ENCODE data around the gene KREMEN2.

The KREMEN2 gene

DNA sequence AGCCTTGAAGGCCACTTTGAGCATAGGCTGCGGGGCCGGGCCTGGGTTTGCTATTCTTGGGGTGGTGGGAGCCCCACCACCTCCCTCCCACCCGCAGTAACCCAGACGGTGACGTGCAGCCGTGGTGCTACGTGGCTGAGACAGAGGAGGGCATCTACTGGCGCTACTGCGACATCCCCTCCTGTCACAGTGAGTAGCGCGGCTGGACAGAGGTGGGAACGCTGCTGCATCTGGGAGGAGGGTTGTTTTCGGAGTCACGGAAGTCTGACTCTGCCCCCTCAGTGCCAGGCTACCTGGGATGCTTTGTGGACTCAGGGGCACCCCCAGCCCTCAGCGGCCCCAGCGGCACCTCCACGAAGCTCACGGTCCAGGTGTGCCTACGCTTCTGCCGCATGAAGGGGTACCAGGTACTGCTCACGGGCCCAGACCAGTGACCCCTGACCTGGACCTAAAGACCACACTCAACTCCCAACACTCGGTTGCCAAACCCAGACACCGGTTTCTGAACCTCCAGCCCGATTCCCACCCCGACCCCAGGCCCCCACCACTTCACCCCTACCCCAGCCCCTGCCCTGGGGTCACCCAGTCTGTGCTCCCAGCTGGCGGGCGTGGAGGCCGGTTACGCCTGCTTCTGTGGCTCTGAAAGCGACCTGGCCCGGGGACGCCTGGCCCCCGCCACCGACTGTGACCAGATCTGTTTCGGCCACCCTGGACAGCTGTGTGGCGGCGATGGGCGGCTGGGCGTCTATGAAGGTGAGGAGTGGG, 2.1 kb downstream of the KREMEN2 start:
- no peak for DNase-seq

DNA sequence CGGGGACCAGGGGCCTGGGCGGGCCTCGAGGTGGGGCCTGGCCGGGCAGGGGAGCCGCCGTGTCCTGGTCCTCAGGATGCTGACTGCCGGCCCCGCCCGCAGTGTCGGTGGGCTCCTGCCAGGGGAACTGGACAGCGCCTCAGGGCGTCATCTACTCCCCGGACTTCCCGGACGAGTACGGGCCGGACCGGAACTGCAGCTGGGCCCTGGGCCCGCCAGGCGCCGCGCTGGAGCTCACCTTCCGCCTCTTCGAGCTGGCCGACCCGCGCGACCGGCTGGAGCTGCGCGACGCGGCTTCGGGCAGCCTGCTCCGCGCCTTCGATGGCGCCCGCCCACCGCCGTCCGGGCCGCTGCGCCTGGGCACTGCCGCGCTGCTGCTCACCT, 2.7 kb downstream of the KREMEN2 start:
- DNase-seq, result no peak

DNA sequence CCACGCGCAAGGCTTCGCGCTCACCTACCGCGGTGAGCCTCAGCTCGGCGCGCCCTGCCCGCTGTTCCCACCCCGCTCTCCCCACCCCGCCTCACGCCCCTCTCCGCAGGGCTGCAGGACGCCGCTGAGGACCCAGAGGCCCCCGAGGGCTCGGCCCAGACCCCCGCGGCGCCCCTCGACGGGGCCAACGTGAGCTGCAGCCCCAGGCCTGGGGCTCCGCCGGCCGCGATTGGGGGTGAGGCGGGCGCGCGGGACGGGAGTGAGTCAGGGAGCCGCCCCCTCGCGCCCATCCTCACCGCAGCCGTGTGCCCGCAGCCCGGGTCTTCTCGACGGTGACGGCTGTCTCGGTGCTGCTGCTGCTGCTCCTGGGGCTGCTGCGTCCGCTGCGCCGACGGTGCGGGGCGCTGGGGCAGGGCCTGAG, 3.1 kb downstream of the KREMEN2 start:
- no peak for DNase-seq

DNA sequence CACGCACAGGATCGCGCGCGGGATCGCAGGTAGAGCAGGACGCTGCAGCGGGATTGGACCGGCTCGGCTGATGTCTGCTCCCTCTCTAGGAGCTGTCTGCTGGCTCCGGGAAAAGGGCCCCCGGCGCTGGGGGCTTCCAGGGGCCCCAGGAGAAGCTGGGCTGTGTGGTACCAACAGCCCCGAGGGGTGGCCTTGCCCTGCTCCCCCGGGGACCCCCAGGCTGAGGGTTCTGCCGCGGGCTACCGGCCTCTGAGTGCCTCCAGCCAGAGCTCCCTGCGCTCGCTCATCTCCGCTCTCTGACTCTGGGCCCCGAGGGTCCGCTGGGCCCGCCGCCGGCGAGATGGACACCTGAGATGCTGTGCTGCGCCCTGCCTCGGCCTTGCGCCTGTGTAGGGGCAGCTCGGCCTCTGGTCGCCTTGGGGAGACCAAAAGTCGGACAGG, 3.7 kb downstream of the KREMEN2 start:
- DNase-seq, result no peak

DNA sequence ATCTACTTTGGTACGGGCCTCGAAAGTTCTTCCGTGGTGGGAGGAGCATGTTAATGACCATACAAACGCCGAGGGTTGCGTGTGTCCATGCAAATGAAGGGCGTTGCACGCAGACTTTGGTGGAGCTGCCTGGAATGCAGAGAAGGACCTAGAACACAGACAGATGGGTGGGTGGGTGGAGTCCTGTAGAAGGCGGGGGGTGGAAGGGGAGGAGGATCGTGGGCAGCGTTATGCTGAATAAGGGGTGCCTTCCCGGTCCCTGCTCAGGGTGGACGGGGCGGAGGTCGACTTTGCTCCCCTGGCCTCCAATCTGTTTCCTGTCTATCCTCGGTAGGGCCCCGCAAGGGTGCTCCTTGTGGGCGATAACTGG, 4.3 kb downstream of the KREMEN2 start:
- DNase-seq, result no peak

DNA sequence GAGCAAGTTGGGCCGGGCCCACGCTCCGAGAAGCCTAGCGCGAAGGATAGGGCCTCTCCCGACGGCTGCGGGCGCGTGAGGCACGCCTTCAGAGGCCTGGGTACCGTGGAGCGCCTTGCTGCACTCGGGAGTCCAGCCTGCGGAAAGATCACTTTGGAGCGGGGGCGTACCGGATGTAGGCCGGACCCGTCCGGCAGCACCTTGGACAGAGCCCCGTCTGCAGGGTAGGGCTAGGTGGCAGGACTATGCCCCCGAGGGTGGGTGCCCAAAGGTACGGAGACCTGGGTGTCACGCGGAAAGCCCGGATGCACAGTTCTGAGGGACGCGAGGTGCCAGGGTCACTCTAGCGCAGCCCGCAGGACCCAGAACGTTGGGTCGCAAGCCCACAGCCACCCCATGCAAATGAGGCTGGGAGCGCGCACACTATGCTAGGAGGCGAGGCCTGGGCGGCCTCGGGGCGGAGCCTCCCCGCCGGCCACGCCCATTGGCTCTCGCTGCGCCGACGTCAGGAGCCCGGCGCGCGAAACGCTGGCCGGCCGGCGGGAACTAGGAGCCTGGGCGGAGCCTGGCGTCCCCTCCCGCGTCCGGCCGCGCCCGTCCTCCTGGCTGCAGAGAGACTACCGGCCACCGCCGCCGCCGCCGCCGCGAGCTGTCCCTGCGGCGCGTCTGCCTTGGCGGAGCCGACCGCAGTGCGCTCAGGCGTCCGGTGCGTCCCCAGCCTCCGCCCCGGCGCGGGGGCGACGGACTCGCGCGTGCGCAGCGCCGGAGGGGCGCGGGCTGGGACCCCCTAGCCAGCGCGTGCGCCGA, 4.9 kb downstream of the KREMEN2 start, which contains the start of gene PAQR4:
Gene PAQR4, plus strand, starts transcription at position 611 of the 807 bp plus-strand sequence. CDS start 327 bp downstream, outside the sequence.
- DNase-seq, result peak; percentile 88

DNA sequence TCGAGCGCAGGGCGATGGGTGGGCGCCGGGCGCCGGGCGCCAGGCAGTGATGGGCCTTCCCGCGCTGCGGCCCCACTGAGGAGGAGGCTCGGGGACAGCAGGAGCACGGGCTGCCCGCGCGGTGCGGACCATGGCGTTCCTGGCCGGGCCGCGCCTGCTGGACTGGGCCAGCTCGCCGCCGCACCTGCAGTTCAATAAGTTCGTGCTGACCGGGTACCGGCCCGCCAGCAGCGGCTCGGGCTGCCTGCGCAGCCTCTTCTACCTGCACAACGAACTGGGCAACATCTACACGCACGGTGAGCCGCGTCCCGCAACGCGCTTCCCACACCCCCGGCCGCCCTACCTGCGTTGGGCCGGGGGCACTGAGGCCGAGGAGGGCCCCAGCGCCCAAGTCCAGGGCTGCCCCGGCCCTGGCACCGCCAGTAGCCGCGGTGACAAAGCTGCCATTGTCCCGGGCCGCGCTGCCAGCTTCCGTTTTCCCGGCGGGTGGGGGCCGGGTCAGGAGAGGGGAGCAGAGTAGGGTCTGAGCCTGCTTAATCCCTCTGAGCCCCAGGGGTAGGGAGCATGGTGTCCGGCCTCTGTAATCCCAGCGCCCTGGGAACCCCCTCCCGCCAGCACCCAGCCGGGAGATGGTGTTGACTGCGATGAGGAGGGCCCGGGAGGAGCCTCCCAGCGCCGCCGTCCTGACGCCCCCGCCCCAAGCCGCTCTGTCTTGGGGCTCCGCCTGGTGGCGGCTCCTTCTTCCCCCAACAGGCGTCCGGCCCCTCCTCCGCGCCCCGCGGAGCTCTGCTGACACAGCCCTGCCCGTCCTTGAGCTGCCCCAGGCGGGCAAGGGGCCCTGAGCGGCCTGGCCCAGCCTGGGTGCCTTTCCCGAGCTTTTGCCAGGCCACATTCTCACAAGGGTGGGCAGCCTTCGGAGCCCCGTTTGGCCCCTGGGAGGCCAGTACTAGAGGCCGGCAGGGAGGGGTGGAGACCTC, 5.8 kb downstream of the KREMEN2 start:
- DNase-seq, result peak; percentile 76

DNA sequence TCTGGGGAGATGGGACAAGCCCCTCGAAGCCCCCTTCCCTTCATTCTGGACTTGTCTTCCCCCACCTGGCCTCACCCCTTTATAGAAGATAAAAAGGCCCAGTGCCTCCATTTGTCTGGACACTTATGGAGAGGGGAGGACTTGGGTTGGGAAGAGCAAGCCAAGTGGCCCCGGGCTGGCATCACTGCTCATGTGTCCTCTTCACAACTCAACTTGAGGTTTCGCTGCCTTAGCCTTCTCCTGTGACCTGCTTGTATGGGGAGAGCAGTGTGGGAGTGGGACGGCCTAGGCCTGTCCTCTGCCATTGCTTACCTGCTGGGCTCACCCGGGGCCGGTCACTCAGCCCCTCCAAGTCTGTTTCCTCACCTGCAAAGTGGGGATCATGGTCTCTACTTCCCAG, 6.5 kb downstream of the KREMEN2 start:
- no peak for DNase-seq

DNA sequence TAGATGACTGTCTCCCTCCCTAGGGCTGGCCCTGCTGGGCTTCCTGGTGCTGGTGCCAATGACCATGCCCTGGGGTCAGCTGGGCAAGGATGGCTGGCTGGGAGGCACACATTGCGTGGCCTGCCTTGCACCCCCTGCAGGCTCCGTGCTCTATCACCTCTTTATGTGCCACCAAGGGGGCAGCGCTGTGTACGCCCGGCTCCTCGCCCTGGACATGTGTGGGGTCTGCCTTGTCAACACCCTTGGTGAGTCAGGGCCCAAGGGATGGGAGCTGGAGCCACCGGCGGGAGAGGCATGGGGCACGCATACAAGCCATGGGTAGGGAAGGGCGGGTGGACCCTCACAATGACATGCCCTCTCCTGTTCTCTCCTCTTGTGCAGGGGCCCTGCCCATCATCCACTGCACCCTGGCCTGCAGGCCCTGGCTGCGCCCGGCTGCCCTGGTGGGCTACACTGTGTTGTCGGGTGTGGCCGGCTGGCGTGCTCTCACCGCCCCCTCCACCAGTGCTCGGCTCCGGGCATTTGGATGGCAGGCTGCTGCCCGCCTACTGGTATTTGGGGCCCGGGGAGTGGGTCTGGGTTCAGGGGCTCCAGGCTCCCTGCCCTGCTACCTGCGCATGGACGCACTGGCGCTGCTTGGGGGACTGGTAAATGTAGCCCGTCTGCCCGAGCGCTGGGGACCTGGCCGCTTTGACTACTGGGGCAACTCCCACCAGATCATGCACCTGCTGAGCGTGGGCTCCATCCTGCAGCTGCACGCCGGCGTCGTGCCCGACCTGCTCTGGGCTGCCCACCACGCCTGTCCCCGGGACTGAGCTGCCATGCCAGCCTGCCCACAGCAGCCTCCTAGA, 7.3 kb downstream of the KREMEN2 start:
- DNase-seq, result no peak

DNA sequence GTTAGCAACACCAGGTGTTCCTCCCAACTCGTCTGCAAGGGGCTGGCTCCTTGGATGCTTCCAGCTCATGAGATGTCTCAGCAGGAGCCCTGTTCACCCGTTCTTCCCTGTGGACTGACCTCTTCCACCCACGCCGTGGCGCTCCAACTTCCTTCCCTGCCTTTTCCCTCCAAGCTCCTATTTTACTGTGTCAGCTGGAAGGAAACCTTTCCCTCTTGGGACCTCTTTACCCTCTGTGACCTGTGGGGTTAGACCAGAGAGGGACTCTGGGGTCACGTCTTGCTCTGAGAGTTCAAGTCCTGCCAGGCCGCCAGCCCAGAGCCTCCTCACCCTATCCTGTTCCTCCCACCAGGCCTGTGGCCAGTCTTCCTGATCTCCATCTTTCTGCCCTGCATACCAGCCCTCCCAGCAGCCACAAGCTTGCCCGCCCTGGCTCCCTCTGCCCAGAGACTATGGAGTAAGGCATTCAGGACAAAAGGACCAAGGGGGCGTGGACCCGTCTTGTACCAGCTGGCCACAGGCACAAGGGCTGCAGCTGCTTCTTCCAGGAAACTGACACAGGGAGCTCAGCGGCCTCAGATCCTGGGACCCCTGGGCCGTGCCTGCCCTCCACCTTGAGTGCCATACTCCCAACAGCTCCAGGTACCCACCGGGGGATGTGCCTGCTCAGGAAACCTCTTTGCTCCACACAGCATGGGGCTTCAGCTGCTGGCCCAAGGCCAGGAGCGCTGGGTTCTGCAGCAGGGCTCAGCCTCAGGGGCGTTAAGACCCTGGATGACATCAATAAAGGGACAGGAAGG, 8.1 kb downstream of the KREMEN2 start:
- no peak for DNase-seq

DNA sequence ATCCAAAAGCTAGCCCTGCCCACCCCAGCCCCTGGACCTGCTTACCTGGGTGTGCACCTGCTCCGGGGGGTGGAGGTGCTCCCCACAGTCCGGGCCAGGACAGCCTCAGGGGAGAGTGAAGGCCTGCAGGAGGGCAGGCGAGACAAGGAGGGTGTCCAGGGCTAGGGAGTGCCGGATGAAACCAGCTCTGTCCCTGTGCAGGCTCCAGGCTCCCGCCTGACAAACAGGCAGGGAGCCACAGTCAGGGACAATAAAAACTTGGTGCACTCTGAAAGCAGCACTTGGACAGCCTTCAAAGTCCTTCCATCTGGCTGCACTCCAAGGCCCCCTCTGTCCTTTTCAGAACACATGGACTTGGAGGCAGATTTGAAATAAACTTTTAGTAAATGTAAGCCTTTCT, 9.0 kb downstream of the KREMEN2 start:
- DNase-seq, result no peak

DNA sequence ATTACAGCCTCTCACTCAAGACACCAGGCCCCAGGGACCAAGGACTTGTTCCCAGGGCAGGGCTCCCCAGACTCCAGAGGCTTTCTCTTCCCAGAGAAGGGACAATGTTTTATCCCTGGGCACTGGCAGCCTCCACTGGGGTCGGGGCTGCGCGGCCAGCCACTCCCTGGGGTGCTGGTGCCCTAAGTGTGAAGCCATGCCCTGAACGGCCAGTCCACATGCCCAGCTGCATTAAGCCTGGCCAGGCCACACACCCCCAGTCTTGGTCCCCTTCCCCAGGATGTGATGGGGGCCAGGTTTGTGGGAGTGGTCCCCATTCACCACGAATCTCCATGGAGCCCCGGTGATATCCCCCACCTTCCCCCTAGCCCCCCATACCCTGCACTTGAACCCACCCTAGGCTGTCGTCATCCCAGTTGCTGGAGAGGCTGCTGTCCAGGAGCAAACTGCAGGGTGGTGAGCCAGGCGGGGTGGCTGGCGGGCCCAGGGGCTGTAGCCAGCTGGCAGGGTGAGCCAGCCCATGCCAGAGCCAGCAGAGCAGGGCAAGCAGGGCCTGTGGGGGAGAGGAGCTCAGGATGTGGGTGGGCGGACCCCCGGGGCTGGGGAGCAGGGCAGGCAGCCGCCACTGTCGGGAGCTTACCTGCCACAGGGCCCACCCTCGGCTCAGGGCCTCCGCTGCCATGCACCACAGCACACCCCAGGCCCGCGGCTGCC, 9.7 kb downstream of the KREMEN2 start:
- DNase-seq, result no peak

DNA sequence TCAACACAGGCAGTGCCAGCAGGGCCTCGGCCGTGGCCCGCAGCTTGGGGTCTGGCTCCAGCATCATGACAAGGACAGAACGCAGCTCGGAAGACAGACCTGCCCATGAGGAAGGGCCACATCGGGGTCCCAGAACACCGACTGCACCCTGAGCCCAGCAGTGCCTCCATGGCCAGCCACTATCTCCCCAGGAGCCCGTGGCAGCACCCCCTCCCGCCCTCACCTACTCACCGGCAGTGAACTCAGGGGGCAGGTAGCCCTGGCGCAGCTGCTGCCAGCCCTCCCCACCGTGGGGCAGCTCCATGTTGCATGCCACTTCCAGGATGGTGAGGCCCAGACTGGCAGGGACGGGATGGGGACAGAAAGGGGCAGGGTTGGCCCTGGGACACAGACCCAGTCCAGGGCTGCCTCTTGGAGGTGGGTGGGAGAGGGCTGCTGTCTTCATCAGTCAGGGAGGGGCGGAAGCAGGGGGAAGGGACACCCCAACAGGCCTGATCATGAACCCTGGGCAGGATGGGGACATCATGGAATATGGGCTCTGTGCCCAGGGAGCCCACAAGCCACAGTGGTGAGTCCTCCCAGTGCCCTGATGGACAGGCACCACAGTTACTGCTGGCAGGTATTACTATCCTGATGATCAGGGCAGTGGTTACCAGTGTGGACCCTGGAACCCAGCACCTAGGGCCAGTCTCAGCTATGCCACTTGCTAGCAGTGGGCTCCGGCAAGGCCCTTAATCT, 10.4 kb downstream of the KREMEN2 start:
- no peak for DNase-seq

DNA sequence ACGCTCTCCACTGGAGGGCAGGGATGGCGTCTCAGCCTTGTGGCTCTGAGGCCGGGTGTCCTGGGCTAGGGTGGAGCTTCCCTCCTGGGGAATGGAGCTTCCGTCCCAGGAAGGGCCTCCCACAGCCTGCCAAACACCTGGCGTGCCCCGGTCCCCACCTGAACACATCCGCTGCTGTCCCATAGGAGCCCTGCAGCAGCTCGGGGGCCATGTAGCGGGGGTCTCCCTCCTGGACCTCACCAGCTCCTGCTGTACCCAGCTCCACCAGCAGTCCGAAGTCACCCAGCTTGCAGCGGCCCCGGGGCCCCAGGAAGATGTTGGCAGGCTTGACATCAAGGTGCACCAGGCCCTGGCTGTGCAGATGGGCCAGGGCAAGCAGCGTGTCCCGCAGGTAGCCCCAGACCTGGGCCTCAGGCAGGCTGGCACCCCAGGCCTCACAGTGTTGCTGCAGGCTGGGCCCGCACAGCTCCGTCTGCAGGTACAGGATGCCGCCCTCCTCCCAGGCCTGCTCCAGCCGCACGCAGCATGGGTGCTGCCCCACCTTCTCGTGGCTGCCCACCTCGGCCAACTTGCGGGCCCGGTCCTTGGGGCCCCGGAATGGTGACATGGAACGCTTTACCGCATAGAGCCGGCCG, 11.2 kb downstream of the KREMEN2 start:
- no peak for DNase-seq

DNA sequence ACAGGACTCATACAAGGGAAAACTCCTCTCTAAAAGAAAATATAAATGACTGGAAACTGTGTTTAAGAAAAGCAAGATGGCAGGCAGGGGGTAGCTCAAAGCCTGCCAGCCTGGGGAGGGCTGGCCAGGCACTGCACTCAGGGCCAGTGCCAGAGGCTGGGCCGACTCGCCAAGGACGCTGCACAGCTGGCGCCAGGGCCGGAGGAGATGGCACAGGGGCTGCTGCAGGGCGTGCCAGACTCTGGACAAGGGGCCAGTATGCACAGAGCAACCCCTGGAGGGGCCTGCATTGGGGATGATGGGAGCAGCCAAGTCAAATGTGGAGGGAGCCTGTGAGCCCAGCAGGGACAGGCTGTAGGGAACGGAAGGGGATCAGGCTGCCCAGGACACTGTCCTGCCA, 12.1 kb downstream of the KREMEN2 start:
- DNase-seq, result no peak

DNA sequence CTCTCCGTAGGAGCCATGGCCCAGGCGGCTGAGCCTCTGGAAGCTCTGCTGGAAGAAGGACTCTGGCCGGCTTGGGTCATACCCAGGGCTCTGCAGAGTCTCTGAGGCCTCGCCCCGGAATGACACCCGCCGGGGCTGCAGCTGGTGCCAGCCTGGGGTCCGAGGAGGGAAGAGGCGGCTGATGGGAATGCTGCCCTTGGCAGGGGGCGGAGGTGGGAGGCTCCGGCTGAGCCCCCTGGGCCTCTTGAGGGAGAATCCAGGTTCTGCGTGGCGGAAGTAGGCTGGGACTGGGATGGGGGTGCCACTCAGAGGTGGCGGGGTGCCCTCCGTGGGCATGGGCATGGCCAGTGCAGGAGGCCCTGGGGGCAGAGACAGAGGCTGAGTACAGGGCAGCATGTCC, 12.6 kb downstream of the KREMEN2 start:
- DNase-seq, result no peak

DNA sequence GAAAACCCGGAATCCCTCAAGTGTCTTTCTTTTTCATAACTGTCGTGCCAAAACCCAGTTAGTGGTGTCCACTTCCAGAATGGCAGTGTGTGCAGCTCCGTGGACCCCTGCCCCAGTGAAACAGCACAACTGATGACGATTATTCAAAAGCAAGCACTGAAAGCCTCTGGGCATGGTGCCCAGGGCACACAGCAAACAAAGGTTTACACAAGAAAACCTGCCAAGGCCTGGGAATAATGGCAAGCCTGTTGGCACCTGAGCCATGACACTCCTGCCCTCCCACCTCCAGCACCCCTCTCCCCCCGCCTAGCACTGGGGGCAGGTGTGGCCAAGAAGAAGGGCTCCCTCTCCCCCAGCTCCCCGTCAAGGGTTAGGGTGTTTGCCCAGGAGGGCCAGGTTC, 13.4 kb downstream of the KREMEN2 start:
- no peak for DNase-seq

DNA sequence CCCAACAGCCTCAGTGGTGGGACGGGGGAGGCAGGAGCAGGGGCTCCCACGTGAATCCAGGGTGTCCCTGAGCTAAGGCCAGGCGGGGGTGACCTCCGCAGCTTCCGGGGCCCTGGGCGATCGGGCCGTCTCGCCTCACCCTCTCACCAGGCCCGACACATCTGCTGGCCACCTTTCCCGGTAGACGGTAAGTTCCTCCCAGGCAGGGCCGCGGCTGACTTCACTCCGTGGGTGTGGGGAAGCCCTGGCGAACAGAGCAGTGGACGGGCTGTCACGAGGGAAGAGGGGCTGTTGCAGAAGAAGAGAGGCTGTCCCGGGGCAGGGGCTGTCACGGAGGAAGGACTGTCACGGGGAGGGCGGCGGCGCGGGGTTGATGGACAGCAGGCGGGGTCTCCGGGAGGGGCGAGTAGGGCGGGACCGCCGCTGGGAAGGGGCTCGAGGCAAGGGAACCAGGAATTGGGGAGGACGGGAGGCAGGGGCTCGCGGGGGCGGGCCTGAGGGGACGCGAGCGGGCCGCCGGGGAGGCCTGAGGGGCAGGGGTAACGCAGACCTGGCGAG, 15.7 kb downstream of the KREMEN2 start:
- no peak for DNase-seq

Data from activated CD4-positive, CD25-positive, alpha-beta regulatory T cell treated with anti-CD3 and anti-CD28 coated beads, Interleukin-2, amount 50 U/mL, for 72 hours (primary cell).